NCI-H2029 treated with DMSO at 0.1 percent for 48 hours (cell line): ENCODE data around the gene PCDH9.
"Not testable (repeated sequence)": the region's sequence is repeated elsewhere in the genome, so short reads cannot be mapped to it uniquely, and the experiment has no call there.

ENCODE experiments used
- DNase-seq: peaks from one replicate; lab custom pipeline; 2025; lab: John Stamatoyannopoulos, UW

The PCDH9 gene

GRCh38 chr13:66896933-66897332 lies 333.2 kb downstream of the PCDH9 start:
- no peak for DNase-seq

DNA sequence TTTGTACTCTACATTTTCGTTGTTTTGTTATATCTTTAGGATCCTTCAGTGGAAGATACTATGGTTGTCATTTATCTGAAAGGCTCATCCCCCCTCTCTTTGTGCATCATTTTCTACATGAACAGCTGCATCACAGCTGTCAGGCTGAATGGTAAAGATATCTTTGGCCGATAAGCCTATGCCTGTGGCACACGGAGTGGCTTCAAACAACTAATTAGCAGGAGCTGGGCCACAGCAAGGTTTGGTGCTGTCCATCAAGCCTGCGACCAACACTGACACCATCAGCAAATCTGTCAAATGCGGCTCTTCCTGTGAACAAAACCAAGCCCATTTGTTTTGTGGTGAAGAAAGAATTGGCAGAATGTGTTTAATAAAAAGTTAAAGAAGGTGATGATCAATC lies 334.4 kb downstream of the PCDH9 start:
- DNase-seq, result no peak

DNA sequence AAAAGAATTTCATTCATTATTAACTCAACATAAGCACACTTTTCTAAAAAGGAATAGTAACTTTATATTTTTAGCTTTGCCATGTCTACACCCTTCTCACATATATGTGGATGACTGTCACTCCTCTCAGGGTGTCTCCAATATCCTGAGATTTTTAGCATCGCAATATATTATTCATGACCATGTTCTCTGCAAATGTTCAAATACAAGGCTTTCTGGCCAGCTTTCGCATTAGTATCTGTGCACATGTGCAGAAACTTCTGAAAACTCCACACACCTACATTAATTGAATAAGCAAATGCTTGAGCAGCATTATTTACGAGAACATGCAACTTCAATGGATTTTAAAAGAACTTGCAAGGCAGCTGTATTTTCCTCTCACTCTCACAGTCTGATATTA lies 334.8 kb downstream of the PCDH9 start:
- DNase-seq, result no peak

DNA sequence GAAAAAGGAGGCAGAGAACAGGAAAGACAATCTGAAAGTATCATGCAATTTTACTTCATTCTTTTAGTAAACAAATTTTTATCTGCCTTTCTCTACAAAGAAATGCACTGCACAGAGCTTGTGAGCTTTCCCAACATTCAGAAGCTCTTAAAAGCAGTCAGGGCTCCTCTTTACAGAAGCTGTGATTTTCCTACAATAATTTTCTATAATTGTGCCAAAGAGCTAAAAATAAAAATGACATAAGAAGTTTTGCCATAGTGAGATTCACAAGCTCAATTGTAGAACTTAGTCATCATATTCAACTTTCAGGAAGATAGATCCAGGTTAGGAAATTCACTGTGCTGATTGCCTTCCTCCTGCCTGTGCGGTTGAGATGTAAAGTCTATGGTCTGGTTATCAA lies 341.4 kb downstream of the PCDH9 start:
- no peak for DNase-seq

DNA sequence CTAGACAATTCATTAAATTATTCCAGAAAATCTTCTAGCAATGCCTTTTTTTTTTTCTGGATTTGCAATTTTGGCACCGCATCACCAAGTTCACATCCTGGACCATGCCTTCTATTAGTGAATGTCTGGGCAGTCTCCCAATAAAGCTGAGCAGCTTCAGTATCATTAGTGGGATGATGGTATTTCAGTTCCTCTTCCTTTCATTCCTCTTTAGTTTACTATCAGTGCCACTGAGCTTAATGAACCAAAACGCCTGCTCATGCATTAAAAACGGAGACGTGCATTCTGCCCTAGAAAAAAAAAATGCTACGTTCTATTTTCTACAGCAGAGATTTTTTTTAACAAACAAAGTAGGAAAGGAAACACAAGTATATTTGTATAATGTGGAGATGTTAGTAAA lies 343.0 kb downstream of the PCDH9 start:
- DNase-seq, result no peak

DNA sequence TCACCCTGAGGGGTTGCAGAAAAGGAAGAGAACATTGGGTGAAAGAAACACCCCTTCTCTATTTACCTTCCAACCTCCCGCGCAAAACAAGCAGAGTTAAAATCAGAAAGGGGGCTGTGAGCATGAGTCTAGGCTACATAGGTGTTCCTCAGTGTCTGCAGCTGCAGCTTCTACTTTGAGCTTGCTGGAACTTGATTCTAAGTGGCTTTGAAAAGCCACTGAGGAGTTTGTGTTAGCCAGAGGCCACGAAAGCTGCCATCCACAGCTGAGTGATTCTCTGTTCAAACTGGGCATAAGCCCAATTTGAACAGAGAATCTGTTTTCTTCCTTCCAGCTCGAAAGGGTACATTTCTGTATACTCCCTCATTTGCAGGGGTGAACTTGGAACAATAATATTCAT lies 343.9 kb downstream of the PCDH9 start:
- DNase-seq, result peak; percentile 27

DNA sequence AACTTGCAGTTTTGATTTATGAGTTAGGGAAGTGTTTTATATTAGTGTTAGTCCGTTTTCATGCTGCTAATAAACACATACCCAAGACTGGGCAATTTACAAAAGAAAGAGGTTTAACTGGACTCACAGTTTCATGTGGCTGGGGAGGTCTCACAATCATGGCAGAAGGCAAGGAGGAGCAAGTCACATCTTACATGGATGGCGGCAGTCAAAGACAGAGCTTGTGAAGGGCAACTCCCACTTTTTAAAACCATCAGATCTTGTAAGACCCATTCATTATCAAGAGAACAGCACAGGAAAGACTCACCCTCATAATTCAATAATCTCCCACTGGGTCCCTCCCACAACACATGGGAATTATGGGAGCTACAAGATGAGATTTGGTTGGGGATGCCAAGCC lies 349.0 kb downstream of the PCDH9 start:
- not testable (repeated sequence) for DNase-seq

DNA sequence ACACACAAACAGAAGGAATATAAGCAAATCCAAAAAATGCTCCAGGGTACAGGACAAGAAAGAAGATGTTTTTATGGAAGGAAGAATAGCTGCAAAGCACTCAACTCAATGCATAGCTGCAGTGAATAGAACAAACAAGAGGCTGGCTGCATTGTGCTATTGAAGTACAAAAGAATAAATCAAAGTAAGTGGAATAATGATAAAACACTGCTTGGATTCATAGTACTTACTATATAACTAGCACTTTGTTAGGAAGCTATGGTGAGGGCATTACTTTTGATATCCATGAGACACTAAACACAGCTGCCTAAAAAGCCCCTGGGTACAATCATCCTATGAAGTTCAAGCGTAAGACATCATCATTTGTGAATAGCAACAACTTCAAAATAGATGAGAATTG lies 350.1 kb downstream of the PCDH9 start:
- no peak for DNase-seq

DNA sequence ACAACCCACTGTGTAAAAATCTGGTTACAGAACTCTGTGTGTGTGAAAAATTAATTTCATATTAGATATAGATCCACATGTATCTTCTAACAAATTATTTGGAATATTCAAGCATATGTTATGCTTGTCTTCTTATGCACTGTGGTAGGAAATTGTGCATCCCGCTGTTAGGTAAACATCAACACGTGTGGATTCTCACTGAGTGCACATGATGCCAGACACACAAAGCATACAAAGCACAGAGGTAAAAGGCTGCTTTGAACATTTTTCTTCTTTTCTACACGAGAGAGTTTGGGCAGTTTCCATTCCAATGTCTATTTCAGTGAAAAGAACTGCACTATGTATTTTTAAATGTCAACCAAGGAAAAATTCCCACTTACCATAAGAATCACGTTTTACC lies 354.9 kb downstream of the PCDH9 start:
- no peak for DNase-seq

DNA sequence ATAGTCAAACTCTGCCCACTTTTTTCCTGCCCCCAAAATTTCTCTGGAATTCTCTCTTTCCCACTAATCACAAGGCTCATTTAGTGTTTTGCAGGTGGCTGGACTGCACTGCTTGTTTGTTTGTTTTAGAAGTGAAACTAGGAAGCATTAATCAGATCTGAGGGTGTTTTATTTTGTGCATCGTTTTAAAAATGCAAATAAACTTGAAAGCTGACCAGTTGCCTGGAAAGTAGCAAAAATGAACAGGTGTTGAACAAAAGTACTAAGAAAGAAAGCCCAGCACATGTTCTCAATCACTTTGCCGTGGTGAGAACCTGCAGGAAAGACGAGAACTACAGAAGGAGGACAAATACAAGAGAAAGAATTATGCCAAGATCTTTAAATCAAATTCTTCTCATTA lies 365.5 kb downstream of the PCDH9 start:
- DNase-seq, result no peak

- DNase-seq, result no peak
Observed at GRCh38 chr13:66860878-66861417, 369.2 kb downstream of the PCDH9 start.

- DNase-seq, result peak; percentile 18
Observed at GRCh38 chr13:66859934-66860877, 369.9 kb downstream of the PCDH9 start.

GRCh38 chr13:66859078-66859477 lies 371.1 kb downstream of the PCDH9 start:
- no peak for DNase-seq

GRCh38 chr13:66858163-66858562 lies 372.0 kb downstream of the PCDH9 start:
- DNase-seq, result no peak

DNA sequence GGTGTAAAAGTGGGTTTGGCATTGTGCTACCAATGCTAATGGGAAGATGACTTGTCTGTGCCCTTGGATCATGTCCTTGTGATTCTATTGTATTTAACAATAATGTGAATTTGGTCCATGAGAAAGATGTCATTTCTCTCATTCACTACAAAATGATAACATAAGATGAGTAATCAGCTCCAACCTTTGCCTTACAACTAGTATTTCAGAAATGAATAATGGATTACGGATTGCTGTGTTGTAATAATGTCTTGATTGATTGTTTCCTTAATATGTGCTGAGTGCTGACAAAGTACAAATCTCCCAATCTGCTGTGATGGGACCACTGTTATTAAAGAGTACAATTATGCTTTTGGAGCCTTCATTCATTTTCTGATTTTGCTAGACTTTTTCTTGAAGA lies 375.0 kb downstream of the PCDH9 start:
- DNase-seq, result no peak

- DNase-seq, result no peak
Observed at GRCh38 chr13:66853564-66853963, 376.6 kb downstream of the PCDH9 start.

- no peak for DNase-seq
Observed at GRCh38 chr13:66849706-66850105, 380.4 kb downstream of the PCDH9 start.

DNA sequence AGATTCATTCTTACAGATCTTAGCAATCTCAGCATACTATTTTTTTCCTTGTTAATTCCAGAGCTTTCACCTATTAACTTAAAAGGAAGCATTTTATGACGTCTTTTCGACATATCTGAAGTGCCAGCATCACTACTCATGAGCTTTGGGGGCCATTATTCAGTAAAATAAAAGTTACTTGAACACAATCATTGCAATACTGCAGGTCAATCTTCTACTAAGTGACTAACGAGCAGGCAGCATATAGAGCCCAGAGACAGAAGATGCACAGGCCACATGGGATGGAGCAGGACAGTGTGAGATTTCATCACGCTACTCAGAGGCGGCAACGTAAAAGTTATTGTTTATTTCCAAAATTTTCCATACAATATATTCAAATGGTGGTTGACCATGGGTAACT lies 382.6 kb downstream of the PCDH9 start:
- no peak for DNase-seq

- DNase-seq, result no peak
Observed at GRCh38 chr13:66845393-66845792, 384.7 kb downstream of the PCDH9 start.

DNA sequence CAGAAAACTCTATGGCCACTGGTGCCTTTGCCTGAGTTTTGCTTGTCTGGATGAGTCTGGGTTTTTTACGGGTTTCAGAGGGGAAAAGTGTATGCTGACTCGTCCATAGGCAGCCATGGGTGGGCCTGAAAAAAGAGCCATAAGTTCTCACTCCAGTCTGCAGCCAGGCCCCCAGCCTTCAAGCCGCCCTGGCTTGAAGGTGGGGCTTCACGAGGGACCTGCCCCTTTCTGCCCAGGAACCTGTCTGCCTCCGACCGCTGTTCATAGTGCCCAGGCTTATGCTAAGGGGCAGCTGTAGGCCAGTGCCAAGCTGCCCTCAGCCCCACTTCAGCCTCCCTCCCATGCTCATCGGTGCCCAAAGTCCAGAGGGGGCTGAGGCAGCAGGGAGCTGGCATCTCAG lies 385.2 kb downstream of the PCDH9 start:
- DNase-seq, result no peak

DNA sequence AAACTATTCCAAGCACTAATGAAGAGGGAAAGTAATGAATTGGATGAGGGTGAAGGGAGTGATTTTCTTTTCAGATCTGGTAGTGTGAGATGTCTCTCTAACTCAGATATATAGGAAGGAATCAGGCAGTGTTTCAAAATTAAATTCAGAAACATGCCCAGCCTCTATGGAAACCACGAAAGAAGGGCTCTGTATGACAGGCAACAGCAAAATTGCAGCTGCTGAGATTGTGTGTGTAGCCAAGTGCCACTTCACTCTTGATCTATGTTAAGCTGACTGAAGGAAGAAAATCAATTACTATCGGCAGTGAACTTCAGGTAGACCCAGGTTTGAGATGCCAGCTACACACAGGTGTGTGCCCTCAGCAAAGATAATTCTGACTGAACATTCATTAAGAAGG lies 387.4 kb downstream of the PCDH9 start:
- no peak for DNase-seq

- DNase-seq, result no peak
Observed at GRCh38 chr13:66840621-66841020, 389.5 kb downstream of the PCDH9 start.

- no peak for DNase-seq
Observed at GRCh38 chr13:66837246-66837645, 392.9 kb downstream of the PCDH9 start.
